PC-3 (cell line): ENCODE data around the gene CAMSAP1. TPM values are rescaled to one million over a fixed set of nuclear protein-coding genes. Genes with fewer than 3 reads are reported as not detected.

Source experiments
- ATAC-seq: fragments of 200-7000 bp; cut with Tn5 transposase; 2 replicates; pipeline ENCODE4 v1.9.1; 2020; ENCODE audit warnings: mild to moderate bottlenecking, moderate library complexity
- BruUV-seq: library from RNA; stranded (reverse); fragments of 400-500 nt; replicated peaks from 2 replicates; lab custom pipeline; 2021; lab: Mats Ljungman, UMichigan
- CTCF ChIA-PET: fragments of 300-600 bp; sonication (Branson Sonifier 250); formaldehyde crosslinking; loops from one replicate; lab custom pipeline; 2022; ENCODE audit warnings: antibody characterized with exemption; lab: Charles Lee
- POLR2A ChIA-PET: fragments of 300-600 bp; sonication (Branson Sonifier 250); formaldehyde crosslinking; loops from one replicate; lab custom pipeline; 2022; ENCODE audit warnings: antibody characterized with exemption; ENCODE audit not compliant: unreplicated experiment; lab: Charles Lee
- DNase-seq: peaks from one replicate; pipeline ENCODE4 v3.0.0-alpha.2; 2015
- H2AFZ ChIP-seq: fragments of 300-600 bp; sonication (generic); 2 replicates; pipeline ENCODE4 v1.6.0; 2016; ENCODE audit warnings: antibody characterized with exemption, low read length
- H3F3A ChIP-seq: fragments of 300-600 bp; sonication (generic); one replicate; pipeline ENCODE4 v1.6.0; 2017; ENCODE audit warnings: antibody characterized with exemption, low read length, control low read depth, mild to moderate bottlenecking; ENCODE audit not compliant: unreplicated experiment
- H3K27ac ChIP-seq: fragments of 300-600 bp; sonication (generic); 2 replicates; pipeline ENCODE4 v1.5.1; 2016; ENCODE audit warnings: mild to moderate bottlenecking, low read length
- H3K27me3 ChIP-seq: fragments of 300-600 bp; sonication (generic); 2 replicates; pipeline ENCODE4 v1.6.1; 2016; ENCODE audit warnings: low read length, mixed read lengths
- H3K36me3 ChIP-seq: fragments of 300-600 bp; sonication (generic); 2 replicates; pipeline ENCODE4 v1.6.1; 2016; ENCODE audit warnings: low read depth, mixed run types, low read length, mixed read lengths
- H3K4me1 ChIP-seq: fragments of 300-600 bp; sonication (generic); 2 replicates; pipeline ENCODE4 v1.5.1; 2016; ENCODE audit warnings: low read length; ENCODE audit not compliant: insufficient read depth
- H3K4me2 ChIP-seq: fragments of 300-600 bp; sonication (generic); 2 replicates; pipeline ENCODE4 v1.6.0; 2016; ENCODE audit warnings: low read length
- H3K4me3 ChIP-seq: fragments of 300-600 bp; sonication (generic); 2 replicates; pipeline ENCODE4 v1.5.1; 2016; ENCODE audit warnings: mild to moderate bottlenecking, low read length, mixed read lengths
- H3K79me2 ChIP-seq: fragments of 300-600 bp; sonication (generic); 2 replicates; pipeline ENCODE4 v1.6.1; 2017; ENCODE audit warnings: low read length, mixed read lengths
- H3K9ac ChIP-seq: fragments of 300-600 bp; sonication (generic); 2 replicates; pipeline ENCODE4 v1.6.0; 2016; ENCODE audit warnings: mild to moderate bottlenecking, low read length
- H3K9me2 ChIP-seq: fragments of 300-600 bp; sonication (generic); replicated peaks from 2 replicates; pipeline ENCODE4 v1.6.1; 2016; ENCODE audit warnings: mixed run types, low read length, mixed read lengths
- H3K9me3 ChIP-seq: fragments of 300-600 bp; sonication (generic); 2 replicates; pipeline ENCODE4 v1.6.1; 2016; ENCODE audit warnings: low read length, mixed read lengths
- H4K20me1 ChIP-seq: fragments of 300-600 bp; sonication (generic); 2 replicates; pipeline ENCODE4 v1.6.1; 2016; ENCODE audit warnings: low read length, mixed read lengths
- EZH2 ChIP-seq: fragments of 300-600 bp; sonication (generic); IDR thresholded peaks from one replicate; pipeline ENCODE4 v1.6.1; 2017; ENCODE audit warnings: antibody characterized with exemption, mild to moderate bottlenecking, low read length; ENCODE audit not compliant: unreplicated experiment
- EZH2phosphoT487 ChIP-seq: fragments of 300-600 bp; sonication (generic); IDR thresholded peaks from 2 replicates; pipeline ENCODE4 v1.6.1; 2018; ENCODE audit warnings: mild to moderate bottlenecking, antibody characterized with exemption, low read length, borderline replicate concordance
- intact Hi-C: fragments of 100-400 bp; cut with micrococcal nuclease; formaldehyde crosslinking; loops from 2 replicates; pipeline ENCODE4 v1.9.0; 2023
- total RNA-seq: library from RNA; depleted of rRNA; stranded (reverse); fragments of >200 nt; gene quantifications from 2 replicates; pipeline ENCODE4 v1.2.3, GENCODE V29; 2014
- TF ChIP-seq, protein P1 (sequence below): fragments of 300-600 bp; sonication (generic); conservative IDR thresholded peaks from 2 replicates; pipeline ENCODE4 v1.5.1; 2017; ENCODE audit warnings: antibody characterized with exemption, low read depth, mild to moderate bottlenecking, low read length

The CAMSAP1 gene
- total RNA-seq, 1 experiment from 2014 or later: 16.4 TPM

- POLR2A ChIA-PET: no interaction called here
- H3K4me3 ChIP-seq: no peak overlapping the region
- CTCF ChIA-PET: no interaction called here
- H3F3A ChIP-seq: peaks cover 5% of the 10 kb centered on the region
- H3K9me2 ChIP-seq: no peaks in the 10 kb centered on the region
- peaks cover 11% of the 10 kb centered on the region for H3K4me1 ChIP-seq
- no peak overlapping the region for H3K4me2 ChIP-seq
- no peaks in the 10 kb centered on the region for H3K9me3 ChIP-seq
- H3K79me2 ChIP-seq: peaks cover 5% of the 10 kb centered on the region; the same call in 1 of the 2 replicates
- TF ChIP-seq EZH2 (no peak), EZH2phosphoT487 (no peak)
- TF ChIP-seq, protein P1, sequence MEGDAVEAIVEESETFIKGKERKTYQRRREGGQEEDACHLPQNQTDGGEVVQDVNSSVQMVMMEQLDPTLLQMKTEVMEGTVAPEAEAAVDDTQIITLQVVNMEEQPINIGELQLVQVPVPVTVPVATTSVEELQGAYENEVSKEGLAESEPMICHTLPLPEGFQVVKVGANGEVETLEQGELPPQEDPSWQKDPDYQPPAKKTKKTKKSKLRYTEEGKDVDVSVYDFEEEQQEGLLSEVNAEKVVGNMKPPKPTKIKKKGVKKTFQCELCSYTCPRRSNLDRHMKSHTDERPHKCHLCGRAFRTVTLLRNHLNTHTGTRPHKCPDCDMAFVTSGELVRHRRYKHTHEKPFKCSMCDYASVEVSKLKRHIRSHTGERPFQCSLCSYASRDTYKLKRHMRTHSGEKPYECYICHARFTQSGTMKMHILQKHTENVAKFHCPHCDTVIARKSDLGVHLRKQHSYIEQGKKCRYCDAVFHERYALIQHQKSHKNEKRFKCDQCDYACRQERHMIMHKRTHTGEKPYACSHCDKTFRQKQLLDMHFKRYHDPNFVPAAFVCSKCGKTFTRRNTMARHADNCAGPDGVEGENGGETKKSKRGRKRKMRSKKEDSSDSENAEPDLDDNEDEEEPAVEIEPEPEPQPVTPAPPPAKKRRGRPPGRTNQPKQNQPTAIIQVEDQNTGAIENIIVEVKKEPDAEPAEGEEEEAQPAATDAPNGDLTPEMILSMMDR: no peak
- H3K27me3 ChIP-seq: no peaks in the 10 kb centered on the region
- H2AFZ ChIP-seq: no peak overlapping the region
- no peaks in the 10 kb centered on the region; the same call in 1 of the 2 replicates for H3K36me3 ChIP-seq
- ATAC-seq: no peak
- intact Hi-C loops: no loop called here
- BruUV-seq: no TSS peak
- no peak overlapping the region for H3K27ac ChIP-seq
- no peaks in the 10 kb centered on the region for H4K20me1 ChIP-seq
- DNase-seq: no peak
- no peak overlapping the region for H3K9ac ChIP-seq
These were observed 42.9 kb upstream of the CAMSAP1 start for GRCh38 chr9:135950135-135950682.

- Histone ChIP-seq H3K4me3 (no peak overlapping the region), H3K27me3 (no peaks in the 10 kb centered on the region), H3K4me1 (peaks cover 11% of the 10 kb centered on the region), H3F3A (peaks cover 5% of the 10 kb centered on the region), H3K9ac (no peak overlapping the region), H3K79me2 (0 out of 2 replicates have a peak, but pooled peaks cover 5% of the 10 kb centered on the region), H4K20me1 (no peaks in the 10 kb centered on the region), H3K36me3 (no peaks in the 10 kb centered on the region; the same call in 1 of the 2 replicates), H3K9me3 (no peaks in the 10 kb centered on the region), H3K4me2 (no peak overlapping the region), H2AFZ (no peak overlapping the region), H3K9me2 (no peaks in the 10 kb centered on the region), H3K27ac (no peak overlapping the region)
- BruUV-seq: no TSS peak
- intact Hi-C loops: no loop called here
- DNase-seq (no peak), ATAC-seq (no peak)
- ChIA-PET CTCF (no interaction called here), POLR2A (no interaction called here)
- TF ChIP-seq, protein P1: no peak
- TF ChIP-seq EZH2 (no peak), EZH2phosphoT487 (no peak)
These were observed 42.3 kb upstream of the CAMSAP1 start for GRCh38 chr9:135949501-135950134.

DNA sequence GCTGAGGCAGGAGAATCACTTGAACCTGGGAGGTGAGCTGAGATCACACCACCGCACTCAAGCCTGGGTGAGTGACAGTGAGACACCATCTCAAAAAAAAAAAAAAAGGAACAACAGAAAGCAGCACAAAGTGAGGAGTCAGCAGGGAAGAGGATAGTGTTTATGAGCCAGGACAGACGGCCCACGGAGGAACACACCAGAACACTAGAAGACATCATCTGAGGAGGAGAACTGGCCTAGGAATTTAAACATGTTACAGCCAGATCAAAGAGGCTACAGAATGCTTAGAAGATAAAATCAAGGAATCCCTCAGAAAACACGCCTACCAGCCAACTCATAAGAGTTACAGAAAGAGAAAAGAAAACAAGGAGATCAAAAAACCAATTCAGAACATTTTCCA, 41.6 kb upstream of the CAMSAP1 start:
- no peaks in the 10 kb centered on the region for H3K27me3 ChIP-seq
- intact Hi-C loops: no loop called here
- TF ChIP-seq EZH2phosphoT487 (no peak), EZH2 (no peak)
- TF ChIP-seq, protein P1: no peak
- no peak overlapping the region for H3K9ac ChIP-seq
- no peaks in the 10 kb centered on the region for H3K9me3 ChIP-seq
- no peak overlapping the region for H2AFZ ChIP-seq
- ChIA-PET CTCF (no interaction called here), POLR2A (no interaction called here)
- H3K36me3 ChIP-seq: no peaks in the 10 kb centered on the region; the same call in 1 of the 2 replicates
- H3K4me3 ChIP-seq: no peak overlapping the region
- H3K79me2 ChIP-seq: 0 out of 2 replicates have a peak, but pooled peaks cover 5% of the 10 kb centered on the region
- H3K4me2 ChIP-seq: no peak overlapping the region
- peaks cover 11% of the 10 kb centered on the region for H3K4me1 ChIP-seq
- no peaks in the 10 kb centered on the region for H3K9me2 ChIP-seq
- ATAC-seq (no peak), DNase-seq (no peak)
- no peaks in the 10 kb centered on the region for H4K20me1 ChIP-seq
- BruUV-seq: no TSS peak
- peaks cover 5% of the 10 kb centered on the region for H3F3A ChIP-seq
- no peak overlapping the region for H3K27ac ChIP-seq
